DMS53 (cell line): Measurements from ENCODE around the gene TSPEAR.

ENCODE experiments used
- DNase-seq: peaks from one replicate; lab custom pipeline; 2025; lab: John Stamatoyannopoulos, UW

The TSPEAR gene

GRCh38 chr21:44589094-44589493 is 122.3 kb downstream of the TSPEAR start:
- no peak for DNase-seq

- no peak for DNase-seq
Observed at GRCh38 chr21:44585892-44586291, 125.5 kb downstream of the TSPEAR start.

DNA sequence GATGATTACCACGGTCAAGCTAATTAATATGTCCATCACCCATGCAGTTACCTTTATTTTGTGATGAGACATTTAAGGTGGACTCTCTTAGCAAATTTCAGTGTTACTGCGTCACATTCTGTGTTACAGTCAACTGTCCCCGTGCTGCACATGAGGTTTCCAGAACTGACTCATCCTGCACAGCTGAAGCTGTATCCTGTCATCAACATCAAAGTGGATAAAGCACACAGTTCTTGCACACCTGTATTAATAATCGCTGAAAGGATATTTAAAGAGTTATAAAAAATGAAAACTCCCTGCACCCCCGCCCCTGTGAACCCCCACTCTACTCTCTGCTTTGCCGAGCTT is 127.6 kb downstream of the TSPEAR start:
- no peak for DNase-seq

DNA sequence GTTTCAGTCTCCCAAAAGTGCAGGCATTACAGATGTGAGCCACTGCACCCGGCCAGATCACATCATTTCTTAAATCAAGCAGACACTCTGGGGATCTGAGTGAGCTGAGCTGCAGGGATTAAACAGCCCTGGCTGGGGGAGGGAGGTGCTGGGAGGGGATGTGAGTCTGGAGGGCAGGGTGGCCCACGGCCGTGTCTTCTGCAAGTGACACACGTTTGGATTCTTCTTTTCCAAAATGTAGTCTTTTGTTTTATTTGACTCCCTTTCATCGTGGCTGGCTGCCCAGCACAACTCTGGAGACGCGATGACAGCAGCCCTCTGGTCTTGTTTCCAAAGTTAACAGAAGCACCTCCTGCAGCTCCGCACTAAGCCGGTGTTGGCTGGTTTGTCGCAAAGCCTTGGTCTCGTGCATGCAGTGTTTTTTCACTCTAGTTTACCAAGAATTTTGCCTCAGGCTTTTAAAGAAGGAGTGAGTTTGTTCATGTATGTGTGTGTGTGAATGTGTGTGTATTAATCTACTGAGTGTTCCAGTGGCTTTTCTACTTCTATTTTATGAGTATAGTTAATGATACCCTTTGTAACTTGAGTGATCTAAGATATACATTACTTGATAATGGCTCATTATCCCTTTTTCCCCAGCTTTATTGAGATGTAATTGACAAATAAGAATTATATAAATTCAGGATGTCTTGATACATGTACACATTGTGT is 128.1 kb downstream of the TSPEAR start:
- no peak for DNase-seq

- peak; percentile 12 for DNase-seq
Observed at GRCh38 chr21:44582055-44582454, 129.3 kb downstream of the TSPEAR start.

GRCh38 chr21:44581158-44581557 is 130.2 kb downstream of the TSPEAR start:
- DNase-seq, result peak; percentile 20

DNA sequence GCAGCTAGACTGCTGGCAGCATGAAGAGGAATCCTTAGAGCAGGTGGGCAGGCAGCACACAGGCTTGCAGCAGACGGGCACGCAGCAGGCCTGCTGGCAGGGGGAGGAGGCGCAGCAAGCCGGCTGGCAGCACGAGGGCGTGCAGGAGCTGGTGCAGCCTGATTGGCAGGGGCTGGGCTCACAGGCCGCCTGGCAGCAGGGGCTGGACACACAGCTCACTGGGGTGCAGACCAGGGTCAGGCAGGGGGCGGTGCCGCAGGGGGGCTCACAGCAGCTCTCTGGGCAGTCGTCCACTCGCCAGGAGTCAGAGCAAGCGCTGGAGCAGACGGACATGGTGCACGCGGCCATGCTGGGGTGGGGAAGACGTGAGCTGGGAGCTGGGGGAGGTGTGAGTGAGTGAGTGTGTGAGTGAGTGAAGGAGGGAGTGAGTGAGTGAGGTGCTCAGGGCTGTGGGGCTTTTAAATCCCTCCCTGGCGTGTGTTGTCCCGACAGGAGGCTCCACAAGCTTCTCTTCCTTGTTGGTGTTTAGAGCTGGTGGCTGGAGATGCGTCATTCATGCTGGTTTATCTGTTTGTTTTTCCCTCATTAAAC is 131.0 kb downstream of the TSPEAR start, which contains the start of gene KRTAP10-5:
Gene KRTAP10-5 (minus strand): TSS at position 374 of the 591 bp plus-strand sequence. CDS start 26 bp downstream, at position 348.
- DNase-seq, result peak; percentile 80

DNA sequence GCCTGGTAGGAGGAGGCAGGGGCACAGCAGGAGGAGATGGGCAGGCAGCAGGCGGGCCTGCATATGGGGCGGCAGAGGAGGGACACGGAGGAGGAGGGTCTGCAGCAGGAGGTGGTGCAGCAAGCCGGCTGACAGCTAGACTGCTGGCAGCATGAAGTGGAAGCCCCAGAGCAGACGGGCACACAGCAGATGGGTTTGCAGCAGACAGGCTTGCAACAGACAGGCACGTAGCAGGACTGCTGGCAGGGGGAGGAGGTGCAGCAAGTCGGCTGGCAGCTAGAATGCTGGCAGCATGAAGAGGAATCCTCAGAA is 131.6 kb downstream of the TSPEAR start:
- DNase-seq, result peak; percentile 51

DNA sequence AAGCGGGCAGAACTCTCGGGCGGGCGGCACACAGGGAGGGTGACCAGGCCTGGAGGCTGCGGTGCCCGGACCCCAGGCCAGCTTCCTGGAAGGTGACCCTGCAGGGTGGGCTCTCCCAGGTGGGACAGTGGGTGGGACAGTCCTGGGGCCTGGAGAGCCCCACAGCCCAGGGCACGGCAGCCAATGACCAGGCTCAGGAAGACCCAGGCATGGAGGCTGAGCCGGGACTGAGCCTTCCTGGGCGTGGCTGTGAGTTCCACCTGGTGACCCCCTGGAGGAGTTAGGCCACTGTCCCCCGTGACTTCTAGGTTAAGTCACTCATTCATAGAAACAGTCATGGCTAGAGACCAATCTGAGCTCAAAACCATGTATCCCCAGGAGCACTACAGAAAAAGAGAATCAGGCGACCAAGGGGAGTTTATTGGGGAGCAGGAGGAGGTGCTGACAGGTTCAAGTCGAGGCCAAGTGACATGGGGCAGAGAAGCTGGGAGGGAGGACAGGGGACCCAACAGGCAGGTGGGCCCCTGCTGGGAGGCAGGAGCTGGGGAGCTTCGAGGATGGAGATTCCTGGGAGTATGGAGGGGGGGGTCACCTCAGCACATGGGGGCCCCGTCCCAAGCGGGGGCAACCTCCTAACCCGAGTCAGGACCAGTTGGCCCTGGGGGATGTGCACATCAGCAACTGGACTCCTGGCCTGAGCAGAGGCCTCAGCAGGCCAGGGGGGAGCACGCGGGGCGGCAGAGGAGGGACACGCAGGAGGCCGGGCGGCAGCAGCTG is 132.1 kb downstream of the TSPEAR start:
- DNase-seq, result no peak

DNA sequence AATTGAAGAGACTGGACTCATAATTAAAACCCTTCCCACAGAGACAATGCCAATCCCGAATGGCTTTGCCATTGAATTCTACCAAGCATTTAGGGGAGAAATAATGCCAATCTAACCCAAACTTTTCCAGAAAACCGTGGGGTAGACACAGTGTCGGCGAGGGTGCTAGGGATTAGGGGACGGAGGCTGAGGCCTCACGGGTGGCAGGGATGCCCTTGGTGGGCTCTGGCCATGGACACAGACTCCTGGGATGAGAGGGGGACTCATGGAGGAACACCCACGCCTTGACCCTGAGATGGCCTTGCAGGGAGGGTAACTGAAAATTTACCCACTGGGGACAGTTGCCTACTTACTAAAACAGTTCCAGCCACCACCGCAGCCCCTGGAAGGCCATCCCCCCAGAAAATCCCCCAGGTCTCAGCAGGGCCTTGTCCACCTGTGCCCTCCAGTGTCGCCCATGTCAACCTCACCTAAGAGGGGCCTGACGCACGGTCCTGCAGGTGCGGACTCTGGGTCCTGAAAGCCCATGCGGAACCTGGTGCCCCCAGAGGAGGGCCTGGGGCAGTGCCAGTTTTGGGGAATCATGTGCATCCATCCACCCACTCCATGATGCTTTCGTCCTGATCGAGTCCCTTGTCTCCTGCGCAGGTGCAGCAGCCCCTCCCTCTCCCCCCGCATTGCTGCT is 132.9 kb downstream of the TSPEAR start:
- no peak for DNase-seq

DNA sequence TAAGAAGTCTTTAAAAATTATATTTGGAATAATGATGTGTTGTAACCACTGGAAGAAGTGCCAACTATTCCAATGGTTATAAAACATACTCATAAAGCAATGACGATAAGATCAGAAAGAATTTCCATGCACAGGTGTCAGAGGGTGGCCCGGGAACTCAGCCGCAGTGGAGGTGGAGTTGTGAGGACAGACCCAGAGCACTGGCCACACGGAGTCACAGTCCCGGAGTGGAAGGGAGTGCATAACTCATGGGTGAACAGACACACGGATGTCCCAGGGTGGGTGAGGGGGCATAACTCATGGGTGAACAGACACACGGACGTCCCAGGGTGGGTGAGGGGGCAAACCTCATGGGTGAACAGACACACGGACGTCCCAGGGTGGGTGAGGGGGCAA is 135.3 kb downstream of the TSPEAR start:
- DNase-seq, result no peak

DNA sequence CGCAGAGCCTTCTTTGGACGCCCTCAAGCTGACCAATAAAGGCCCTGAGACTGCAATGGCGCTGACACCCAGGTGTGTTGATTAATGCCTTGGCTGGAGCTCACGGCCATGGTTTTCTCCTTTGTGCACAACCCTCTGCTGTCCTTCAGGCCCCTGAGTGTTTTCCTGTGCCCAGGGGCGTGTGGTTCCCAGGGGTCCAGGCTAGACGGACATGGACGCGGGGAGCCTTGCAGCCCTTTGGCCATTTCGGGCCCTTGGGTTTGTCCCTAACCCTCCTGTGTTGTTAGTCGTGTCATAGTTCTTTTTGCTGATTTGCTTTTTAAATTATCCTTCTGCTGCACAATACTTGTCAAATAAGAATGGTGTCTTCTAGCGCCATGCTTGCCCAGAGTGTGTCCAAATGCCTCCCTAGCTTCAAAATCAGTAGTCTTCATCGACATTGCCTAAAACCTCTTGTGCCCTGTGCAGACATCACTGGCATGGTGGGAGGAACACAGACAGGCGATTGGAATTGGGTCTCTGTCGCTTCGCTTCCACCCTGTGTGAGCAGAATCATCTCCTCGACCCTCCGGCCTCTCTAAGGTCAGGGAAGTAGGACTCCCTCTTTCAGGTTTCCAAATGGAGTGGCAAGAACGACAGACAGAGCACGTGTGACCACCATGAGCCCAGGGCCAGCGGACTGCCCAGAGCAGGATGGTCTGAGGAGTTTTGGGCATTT is 135.9 kb downstream of the TSPEAR start:
- no peak for DNase-seq

GRCh38 chr21:44574457-44575306 is 136.7 kb downstream of the TSPEAR start:
- DNase-seq, result peak; percentile 89

- peak; percentile 30 for DNase-seq
Observed at GRCh38 chr21:44573630-44574456, 137.5 kb downstream of the TSPEAR start, which contains the start of gene KRTAP10-4. TSS of gene KRTAP10-4 (plus strand) at chr21:44573729. CDS start at chr21:44573759, 30 bp downstream.

DNA sequence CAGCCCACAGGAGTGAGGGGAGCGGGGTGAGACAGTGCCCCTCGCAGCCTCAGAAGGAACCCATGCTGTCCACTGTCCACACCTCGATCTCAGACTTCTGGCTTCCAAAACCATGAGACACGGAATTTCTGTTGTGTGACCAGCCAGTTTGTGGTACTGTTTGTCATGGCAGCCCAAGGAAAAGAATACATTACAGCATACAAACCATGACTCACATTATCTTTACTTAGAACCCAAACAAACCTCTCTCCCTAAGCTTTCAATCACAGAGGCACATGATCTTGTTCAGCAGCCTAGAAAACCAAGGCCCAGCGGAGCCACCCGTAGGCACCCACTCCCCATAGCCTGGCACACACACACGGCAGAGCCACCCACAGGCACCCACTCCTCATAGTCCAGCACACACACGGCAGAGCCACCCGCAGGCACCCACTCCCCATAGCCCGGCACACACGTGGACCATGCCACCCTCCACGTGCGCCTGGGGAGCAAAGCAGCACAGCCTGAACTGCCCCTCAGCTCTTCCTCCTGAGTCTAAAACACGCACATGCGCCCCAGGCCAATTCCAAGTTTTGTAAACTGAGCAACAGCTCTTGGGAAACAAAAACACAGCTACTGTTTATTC is 138.3 kb downstream of the TSPEAR start:
- DNase-seq, result peak; percentile 79

DNA sequence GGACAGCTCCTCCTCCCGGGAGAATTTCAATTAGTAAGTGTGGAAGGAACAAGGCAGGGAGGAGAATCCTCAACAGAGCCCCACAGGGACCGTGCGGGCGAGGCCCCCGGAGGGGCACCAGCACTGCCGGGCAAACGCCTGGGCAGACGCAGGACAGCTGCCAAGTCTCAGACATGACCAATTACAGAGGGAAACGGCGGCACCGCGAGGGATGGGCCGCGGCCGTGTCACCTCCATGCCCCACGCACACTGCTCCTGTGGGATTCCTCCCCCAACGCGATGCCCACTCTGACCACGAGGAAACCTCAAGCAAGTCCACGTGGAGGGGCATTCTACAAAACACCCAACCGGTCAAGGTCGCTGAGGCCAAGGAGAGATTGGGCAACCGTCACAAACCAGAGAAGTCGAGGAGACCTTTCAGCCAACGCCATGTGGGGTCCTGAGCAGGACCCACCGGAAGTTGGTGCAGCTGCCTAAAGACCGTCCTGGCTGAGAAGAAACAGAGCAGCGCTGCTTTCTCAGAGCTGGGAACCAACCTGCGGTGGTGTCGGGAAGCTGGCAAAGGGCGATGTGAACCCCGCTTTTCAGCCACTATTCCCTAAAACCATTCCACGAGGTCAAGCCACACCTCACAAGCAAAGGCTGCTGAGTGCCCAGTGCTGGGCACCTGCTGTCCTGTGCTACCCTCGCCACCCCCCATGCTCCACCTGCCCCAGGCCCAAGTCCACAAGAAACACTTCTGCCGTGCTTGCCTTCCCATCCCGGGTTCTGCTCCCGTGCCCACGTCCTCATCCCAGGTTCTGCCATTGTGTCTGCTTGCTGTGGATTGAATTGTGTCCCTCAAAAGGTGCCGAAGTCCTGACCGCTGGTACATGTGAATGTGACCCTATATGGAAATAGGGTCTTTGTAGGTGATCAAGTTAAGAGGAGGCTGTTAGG is 139.3 kb downstream of the TSPEAR start:
- DNase-seq, result no peak

DNA sequence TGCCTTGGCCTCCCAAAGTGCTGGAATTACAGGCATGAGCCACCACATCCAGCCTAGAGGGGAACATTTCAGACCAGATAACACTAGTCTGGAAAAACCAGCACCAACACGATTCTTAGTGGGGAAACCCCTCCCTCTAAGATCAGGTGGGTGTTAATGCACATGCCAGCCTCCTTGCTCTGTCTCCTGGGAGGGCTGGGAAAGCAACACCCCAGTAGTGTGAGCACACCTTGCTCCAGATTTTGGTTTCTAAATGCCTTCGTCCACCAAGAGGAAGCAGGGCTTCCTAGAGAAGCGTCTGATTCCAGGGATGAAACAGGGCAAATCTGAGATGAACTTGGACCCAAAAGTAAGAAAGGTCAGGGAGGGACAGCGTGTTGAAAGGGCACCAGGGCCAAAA is 140.1 kb downstream of the TSPEAR start:
- peak; percentile 34 for DNase-seq

- no peak for DNase-seq
Observed at GRCh38 chr21:44569861-44570517, 141.4 kb downstream of the TSPEAR start.
